Cardiac fibroblast (primary cell): ENCODE results near the gene SULF2.
A peak's percentile ranks its signal among the peaks of the same experiment; 100 is the strongest.

Experiments
- DNase-seq, 2 donors: peaks; one replicate each; pipeline versions ENCODE4 v3.0.0 to v3.0.0-alpha.2; 2010; ENCODE audit warnings: low read depth in 2 of 2
- H3K4me3 ChIP-seq, 2 donors: replicated peaks in 1 of 2; 1 replicate in 1 of 2; 2 replicates in 1 of 2; pipeline ENCODE4 v1.5.1; 2011; ENCODE audit warnings: low read depth in 2 of 2, low read length in 2 of 2, mild to moderate bottlenecking in 2 of 2, moderate library complexity in 1 of 2
- CTCF ChIP-seq: IDR thresholded peaks from one replicate; pipeline ENCODE4 v1.5.1; 2011; ENCODE audit warnings: low read depth, mild to moderate bottlenecking, low read length, inconsistent platforms

The SULF2 gene

DNA sequence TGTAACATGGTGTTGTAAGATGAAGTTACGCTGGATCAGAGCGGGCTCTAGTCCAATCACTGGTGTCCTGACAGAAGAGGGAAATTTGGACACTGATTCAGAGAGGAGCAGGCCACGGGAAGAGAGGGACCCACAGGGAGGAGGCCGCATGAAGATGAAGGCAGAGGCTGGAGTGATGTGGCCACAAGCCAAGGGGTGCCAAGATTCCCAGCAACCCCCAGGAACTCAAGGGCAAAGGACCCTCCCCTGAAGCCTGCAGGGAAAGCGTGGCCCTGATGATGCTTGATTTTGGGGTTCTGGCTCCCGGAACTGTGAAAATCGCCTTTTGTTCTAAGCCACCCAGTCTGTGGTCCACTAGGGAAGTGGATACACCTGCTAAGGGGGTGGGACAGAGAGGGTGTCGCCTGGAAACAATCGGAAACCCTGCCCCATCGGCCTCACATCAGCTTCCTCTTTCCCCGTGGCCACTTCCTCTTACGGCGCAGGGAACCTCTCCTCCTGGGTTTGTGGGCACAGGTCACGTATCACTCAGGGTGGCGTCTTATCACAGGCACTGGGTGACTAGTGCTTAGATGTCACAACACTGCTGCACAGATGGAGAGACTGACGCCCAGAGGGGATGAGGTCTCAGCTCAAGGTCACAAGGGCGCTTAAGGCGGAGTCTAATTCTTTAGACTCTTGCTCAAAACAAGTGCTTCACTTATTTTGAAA, 58.0 kb downstream of the SULF2 start:
- no peak for DNase-seq
- TF ChIP-seq CTCF, result no peak
- no peak overlapping the region for H3K4me3 ChIP-seq

- TF ChIP-seq CTCF, result no peak
- no peak for DNase-seq
- no peak overlapping the region for H3K4me3 ChIP-seq
Measured at GRCh38 chr20:47726632-47727031, 58.6 kb downstream of the SULF2 start.

- no peak overlapping the region for H3K4me3 ChIP-seq
- DNase-seq, result peak; percentile 89 to 91
- peak; percentile 90 for TF ChIP-seq CTCF
Measured at GRCh38 chr20:47725248-47725973, 59.9 kb downstream of the SULF2 start.

- no peak overlapping the region for H3K4me3 ChIP-seq
- no peak for TF ChIP-seq CTCF
- DNase-seq, result no peak
Measured at GRCh38 chr20:47724910-47725247, 60.4 kb downstream of the SULF2 start.

DNA sequence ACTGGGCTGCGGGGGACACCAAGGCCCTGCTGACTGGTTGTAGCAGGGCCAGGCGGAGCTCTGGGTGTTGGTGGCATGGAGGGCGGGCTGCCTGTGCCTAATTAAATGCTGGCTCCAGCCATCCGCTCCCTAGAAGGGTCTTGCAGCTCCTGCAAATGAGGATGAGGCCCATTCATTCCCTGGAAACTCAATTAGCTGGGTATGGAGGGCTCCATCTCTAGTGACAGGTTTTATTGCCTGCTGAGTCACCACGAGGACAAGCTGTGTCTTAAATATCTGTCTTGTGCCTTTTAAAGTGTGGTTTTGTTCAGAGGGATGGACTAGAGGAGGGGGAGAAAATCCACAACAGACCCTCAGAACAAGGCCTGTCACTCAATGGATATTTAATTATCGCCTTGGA, 60.9 kb downstream of the SULF2 start:
- no peak for DNase-seq
- no peak overlapping the region for H3K4me3 ChIP-seq
- no peak for TF ChIP-seq CTCF

GRCh38 chr20:47723322-47723721, 62.0 kb downstream of the SULF2 start:
- H3K4me3 ChIP-seq, result no peak overlapping the region
- DNase-seq, result no peak
- TF ChIP-seq CTCF, result no peak
